Fibroblast of the aortic adventitia (primary cell): Measurements from ENCODE around the gene ANO7. TPM values are rescaled to one million over a fixed set of nuclear protein-coding genes. Genes with fewer than 3 reads are reported as not detected.
A peak's percentile ranks its signal among the peaks of the same experiment; 100 is the strongest.

ENCODE experiments used
- DNase-seq: peaks from one replicate; pipeline ENCODE4 v3.0.0-alpha.2; 2010; ENCODE audit warnings: low read depth
- H3K4me3 ChIP-seq: 2 replicates; pipeline ENCODE4 v1.5.1; 2011; ENCODE audit warnings: low read depth, mild to moderate bottlenecking, control low read depth, low read length, moderate library complexity
- CTCF ChIP-seq: IDR thresholded peaks from 2 replicates; pipeline ENCODE4 v1.5.1; 2011; ENCODE audit warnings: mild to moderate bottlenecking, low read length, control low read depth, inconsistent platforms; ENCODE audit not compliant: insufficient read depth
- total RNA-seq: library from RNA; depleted of rRNA; stranded (reverse); fragments of >200 nt; gene quantifications from 2 replicates; pipeline ENCODE4 v1.2.3, GENCODE V29; 2012; ENCODE audit warnings: low replicate concordance

Gene ANO7
- total RNA-seq, 1 donor = 1.7 TPM

DNA sequence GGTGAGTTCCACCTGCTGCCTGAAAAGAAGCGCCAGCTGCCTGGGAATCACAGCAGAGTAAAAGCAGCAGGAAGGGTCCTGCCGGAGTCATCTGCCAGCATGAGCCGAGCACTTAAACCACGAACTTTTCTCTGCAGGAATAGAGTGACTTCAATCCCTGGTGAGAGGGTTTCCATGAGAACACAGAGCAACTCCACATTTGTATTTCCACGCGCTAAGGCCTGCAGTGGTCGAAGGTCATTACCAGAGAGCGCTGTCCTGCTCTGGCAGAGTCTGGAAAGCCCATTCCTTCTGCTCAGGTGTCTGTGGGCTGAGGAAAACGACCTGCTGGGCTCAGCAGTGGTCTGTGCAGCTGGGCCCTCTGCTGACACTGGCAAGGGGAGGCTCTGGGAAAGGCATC, 45.9 kb upstream of the ANO7 start:
- no peak for DNase-seq
- no peak overlapping the region for H3K4me3 ChIP-seq
- no peak for TF ChIP-seq CTCF

DNA sequence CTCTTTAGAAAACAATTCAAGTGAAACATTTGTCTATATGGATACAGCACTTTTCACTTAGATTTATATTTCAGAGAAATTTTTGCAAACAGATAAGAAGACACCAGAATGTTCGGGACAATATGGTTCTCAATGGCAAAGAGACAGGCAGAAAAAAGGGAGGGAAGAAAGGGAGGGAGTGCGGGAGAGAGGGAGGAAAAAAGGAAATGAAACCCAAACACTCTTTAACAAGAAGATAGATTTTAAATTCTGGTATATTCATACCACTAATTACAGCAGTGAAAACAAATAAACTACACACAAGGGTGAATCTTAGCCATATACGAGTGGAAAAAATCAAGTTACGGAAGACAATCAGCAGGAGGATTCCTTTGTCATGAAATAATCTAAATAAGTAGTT, 42.2 kb upstream of the ANO7 start:
- no peak for DNase-seq
- TF ChIP-seq CTCF = no peak
- no peak overlapping the region for H3K4me3 ChIP-seq

DNA sequence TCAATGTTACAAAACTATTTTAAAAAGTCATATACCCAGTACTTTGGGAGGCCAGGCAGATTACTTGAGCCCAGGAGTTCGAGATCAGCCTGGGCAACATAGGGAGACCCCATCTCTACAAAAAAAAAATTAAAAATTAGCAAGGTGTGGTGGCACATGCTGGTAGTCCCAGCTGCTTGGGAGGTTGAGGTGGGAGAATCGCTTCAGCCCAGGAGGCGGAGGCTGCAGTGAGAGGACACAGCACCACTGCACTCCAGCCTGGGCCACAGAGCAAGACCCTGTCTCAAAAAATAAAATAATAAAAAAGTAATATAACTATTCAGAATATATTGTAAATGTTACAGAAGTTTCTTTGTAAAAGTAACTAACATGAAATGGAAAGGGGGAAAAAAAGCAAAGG, 41.1 kb upstream of the ANO7 start:
- no peak for DNase-seq
- no peak overlapping the region for H3K4me3 ChIP-seq
- TF ChIP-seq CTCF = no peak

GRCh38 chr2:241148239-241148638, 40.2 kb upstream of the ANO7 start:
- TF ChIP-seq CTCF = no peak
- H3K4me3 ChIP-seq = peak overlapping the region; percentile 95
- DNase-seq = no peak

DNA sequence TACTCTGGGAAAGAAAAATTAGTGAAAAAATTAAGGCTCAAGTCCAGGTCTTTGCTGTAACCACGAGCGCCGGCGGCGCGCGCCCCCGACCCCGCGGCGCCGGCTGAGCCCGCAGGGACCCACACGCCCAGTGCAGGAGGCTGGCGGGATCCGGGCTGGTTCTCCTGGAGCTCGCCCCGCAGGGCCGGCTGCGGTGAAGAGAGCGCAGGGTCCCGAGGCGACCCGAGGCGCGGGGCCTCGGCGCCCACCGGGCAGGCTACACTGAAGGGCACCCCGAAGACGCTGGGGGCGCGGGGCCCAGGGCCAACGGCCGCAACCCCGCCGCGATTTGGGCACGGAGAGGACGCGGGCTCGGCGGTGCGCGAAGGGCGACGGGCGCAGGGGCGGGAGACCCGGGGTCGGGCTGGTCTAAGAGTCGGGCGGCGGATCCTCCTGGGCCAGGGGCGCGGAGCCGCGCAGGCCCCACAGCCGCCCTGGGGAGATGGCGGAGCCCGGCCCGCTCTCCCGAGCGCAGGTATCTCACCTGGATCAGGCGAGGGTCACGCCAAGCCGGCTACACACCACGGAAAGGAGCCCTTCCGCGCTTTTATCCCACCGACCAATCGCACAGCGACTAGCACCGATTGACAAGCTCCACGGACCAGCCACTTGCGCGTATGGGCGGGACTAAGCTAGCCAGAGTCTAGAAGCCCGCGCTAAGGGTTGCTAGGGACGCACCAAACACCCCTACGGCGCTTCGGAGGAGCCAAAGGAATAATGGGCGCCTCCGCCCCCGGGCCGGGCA, 39.4 kb upstream of the ANO7 start, which contains the start of gene PASK:
TSS of gene PASK (minus strand) at position 582 of the 784 bp plus-strand sequence. CDS start 6,440 bp downstream, outside the sequence.
- peak; percentile 91 for DNase-seq
- no peak for TF ChIP-seq CTCF
- peak within 1 kb of the TSS; percentile 95 for H3K4me3 ChIP-seq

- peak overlapping the region; percentile 95 for H3K4me3 ChIP-seq
- no peak for TF ChIP-seq CTCF
- no peak for DNase-seq
Observed at GRCh38 chr2:241149675-241149924, 38.9 kb upstream of the ANO7 start.

GRCh38 chr2:241149925-241150659, 38.4 kb upstream of the ANO7 start, which contains the start of gene PPP1R7:
Gene PPP1R7 (plus strand): TSS chr2:241150467. CDS start chr2:241150496, 29 bp downstream.
- H3K4me3 ChIP-seq = peak within 1 kb of the TSS; percentile 95
- TF ChIP-seq CTCF = no peak

More at GRCh38 chr2:241149925-241150659, 38.4 kb upstream of the ANO7 start, which contains the start of gene PPP1R7:
- peak; percentile 89 for DNase-seq
